Neural cell (in vitro differentiated cells): ENCODE results near the gene NFIX.

Source experiments
- EP300 ChIP-seq: fragments of 450-650 bp; conservative IDR thresholded peaks from 2 replicates; pipeline ENCODE4 v1.6.1; 2014; ENCODE audit warnings: antibody characterized with exemption, mild to moderate bottlenecking, moderate library complexity; ENCODE audit not compliant: poor library complexity, severe bottlenecking
- EZH2 ChIP-seq: fragments of 200-600, 300-800 bp; shearing (Covaris generic), sonication (generic); IDR thresholded peaks from 2 replicates; pipeline ENCODE4 v1.6.1; 2014; ENCODE audit warnings: antibody characterized with exemption, low read length, borderline replicate concordance, mild to moderate bottlenecking; ENCODE audit not compliant: insufficient read depth, poor library complexity, severe bottlenecking
- MXI1 ChIP-seq: fragments of 450-650 bp; conservative IDR thresholded peaks from 2 replicates; pipeline ENCODE4 v1.6.1; 2014; ENCODE audit warnings: antibody characterized with exemption, mild to moderate bottlenecking; ENCODE audit not compliant: poor library complexity, severe bottlenecking
- POLR2AphosphoS5 ChIP-seq: IDR thresholded peaks from 2 replicates; pipeline ENCODE4 v1.6.1; 2012
- RAD21 ChIP-seq: fragments of 450-650 bp; conservative IDR thresholded peaks from 2 replicates; pipeline ENCODE4 v1.6.1; 2014; ENCODE audit warnings: antibody characterized with exemption, mild to moderate bottlenecking, moderate library complexity
- SMC3 ChIP-seq: fragments of 450-650 bp; conservative IDR thresholded peaks from 2 replicates; pipeline ENCODE4 v1.6.1; 2014; ENCODE audit warnings: antibody characterized with exemption, mild to moderate bottlenecking, moderate library complexity; ENCODE audit not compliant: poor library complexity
- TAF1 ChIP-seq: IDR thresholded peaks from 2 replicates; pipeline ENCODE4 v1.6.1; 2012; ENCODE audit warnings: low read depth
- TF ChIP-seq, protein P1 (sequence below): IDR thresholded peaks from 2 replicates; pipeline ENCODE4 v1.6.1; 2012; ENCODE audit warnings: borderline replicate concordance
- TF ChIP-seq, protein P2 (sequence below): fragments of 450-650 bp; IDR thresholded peaks from 2 replicates; pipeline ENCODE4 v1.5.1; 2014; ENCODE audit warnings: antibody characterized with exemption, mild to moderate bottlenecking, moderate library complexity; ENCODE audit not compliant: poor library complexity, severe bottlenecking

DNA sequence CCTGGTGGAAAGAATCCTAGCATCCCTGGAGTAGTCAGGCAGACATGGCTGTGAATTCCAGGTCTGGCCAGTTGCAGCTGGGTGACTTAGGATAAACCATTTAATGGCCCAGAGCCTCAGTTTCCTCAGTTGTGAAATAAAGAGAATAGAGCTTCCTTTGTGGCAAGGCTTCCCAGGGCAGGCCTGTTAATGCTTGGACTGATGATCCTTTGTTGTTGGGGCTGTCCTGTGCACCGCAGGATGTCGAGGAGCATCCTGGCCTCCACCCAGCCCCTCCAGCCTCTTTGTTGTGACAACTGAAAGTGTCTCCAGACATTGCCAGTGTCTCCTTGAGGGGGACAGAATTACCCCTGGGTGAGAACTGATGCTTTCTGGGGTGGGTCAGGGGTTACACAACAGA is 91.1 kb downstream of the NFIX start:
- no peak for TF ChIP-seq EP300
- TF ChIP-seq, protein P1, sequence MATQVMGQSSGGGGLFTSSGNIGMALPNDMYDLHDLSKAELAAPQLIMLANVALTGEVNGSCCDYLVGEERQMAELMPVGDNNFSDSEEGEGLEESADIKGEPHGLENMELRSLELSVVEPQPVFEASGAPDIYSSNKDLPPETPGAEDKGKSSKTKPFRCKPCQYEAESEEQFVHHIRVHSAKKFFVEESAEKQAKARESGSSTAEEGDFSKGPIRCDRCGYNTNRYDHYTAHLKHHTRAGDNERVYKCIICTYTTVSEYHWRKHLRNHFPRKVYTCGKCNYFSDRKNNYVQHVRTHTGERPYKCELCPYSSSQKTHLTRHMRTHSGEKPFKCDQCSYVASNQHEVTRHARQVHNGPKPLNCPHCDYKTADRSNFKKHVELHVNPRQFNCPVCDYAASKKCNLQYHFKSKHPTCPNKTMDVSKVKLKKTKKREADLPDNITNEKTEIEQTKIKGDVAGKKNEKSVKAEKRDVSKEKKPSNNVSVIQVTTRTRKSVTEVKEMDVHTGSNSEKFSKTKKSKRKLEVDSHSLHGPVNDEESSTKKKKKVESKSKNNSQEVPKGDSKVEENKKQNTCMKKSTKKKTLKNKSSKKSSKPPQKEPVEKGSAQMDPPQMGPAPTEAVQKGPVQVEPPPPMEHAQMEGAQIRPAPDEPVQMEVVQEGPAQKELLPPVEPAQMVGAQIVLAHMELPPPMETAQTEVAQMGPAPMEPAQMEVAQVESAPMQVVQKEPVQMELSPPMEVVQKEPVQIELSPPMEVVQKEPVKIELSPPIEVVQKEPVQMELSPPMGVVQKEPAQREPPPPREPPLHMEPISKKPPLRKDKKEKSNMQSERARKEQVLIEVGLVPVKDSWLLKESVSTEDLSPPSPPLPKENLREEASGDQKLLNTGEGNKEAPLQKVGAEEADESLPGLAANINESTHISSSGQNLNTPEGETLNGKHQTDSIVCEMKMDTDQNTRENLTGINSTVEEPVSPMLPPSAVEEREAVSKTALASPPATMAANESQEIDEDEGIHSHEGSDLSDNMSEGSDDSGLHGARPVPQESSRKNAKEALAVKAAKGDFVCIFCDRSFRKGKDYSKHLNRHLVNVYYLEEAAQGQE, result no peak
- TF ChIP-seq, protein P2, sequence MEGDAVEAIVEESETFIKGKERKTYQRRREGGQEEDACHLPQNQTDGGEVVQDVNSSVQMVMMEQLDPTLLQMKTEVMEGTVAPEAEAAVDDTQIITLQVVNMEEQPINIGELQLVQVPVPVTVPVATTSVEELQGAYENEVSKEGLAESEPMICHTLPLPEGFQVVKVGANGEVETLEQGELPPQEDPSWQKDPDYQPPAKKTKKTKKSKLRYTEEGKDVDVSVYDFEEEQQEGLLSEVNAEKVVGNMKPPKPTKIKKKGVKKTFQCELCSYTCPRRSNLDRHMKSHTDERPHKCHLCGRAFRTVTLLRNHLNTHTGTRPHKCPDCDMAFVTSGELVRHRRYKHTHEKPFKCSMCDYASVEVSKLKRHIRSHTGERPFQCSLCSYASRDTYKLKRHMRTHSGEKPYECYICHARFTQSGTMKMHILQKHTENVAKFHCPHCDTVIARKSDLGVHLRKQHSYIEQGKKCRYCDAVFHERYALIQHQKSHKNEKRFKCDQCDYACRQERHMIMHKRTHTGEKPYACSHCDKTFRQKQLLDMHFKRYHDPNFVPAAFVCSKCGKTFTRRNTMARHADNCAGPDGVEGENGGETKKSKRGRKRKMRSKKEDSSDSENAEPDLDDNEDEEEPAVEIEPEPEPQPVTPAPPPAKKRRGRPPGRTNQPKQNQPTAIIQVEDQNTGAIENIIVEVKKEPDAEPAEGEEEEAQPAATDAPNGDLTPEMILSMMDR, result no peak
- no peak for TF ChIP-seq POLR2AphosphoS5
- TF ChIP-seq RAD21, result no peak
- TF ChIP-seq TAF1, result no peak
- no peak for TF ChIP-seq SMC3
- no peak for TF ChIP-seq MXI1
- TF ChIP-seq EZH2, result no peak
